OCI-LY7 (cell line): ENCODE data around the gene GRK5. TPM values are rescaled to one million over a fixed set of nuclear protein-coding genes. Genes with fewer than 3 reads are reported as not detected.

Experiments
- BruUV-seq: library from RNA; stranded (reverse); fragments of 400-500 nt; replicated peaks from 2 replicates; lab custom pipeline; 2021; lab: Mats Ljungman, UMichigan
- CTCF ChIA-PET: fragments of 300-600 bp; sonication (Branson Sonifier 250); formaldehyde crosslinking; loops from one replicate; lab custom pipeline; 2022; ENCODE audit warnings: antibody characterized with exemption; ENCODE audit not compliant: unreplicated experiment; lab: Charles Lee
- POLR2A ChIA-PET: fragments of 300-600 bp; sonication (Branson Sonifier 250); formaldehyde crosslinking; loops from one replicate; lab custom pipeline; 2022; ENCODE audit warnings: antibody characterized with exemption; lab: Charles Lee
- DNase-seq: peaks from one replicate; pipeline ENCODE4 v3.0.0-alpha.2; 2015; ENCODE audit warnings: low spot score
- H2AFZ ChIP-seq: fragments of 200-600 bp; sonication (generic), shearing (Covaris generic); 2 replicates; pipeline ENCODE4 v1.6.1; 2014; ENCODE audit warnings: mild to moderate bottlenecking, antibody characterized with exemption, low read length, moderate library complexity
- H3K27ac ChIP-seq: fragments of 200-600 bp; sonication (generic); 2 replicates; pipeline ENCODE4 v1.5.1; 2014; ENCODE audit warnings: mixed run types, low read depth, mild to moderate bottlenecking, moderate library complexity, low read length, inconsistent platforms; ENCODE audit not compliant: poor library complexity, severe bottlenecking
- H3K36me3 ChIP-seq: fragments of 200-600 bp; sonication (generic); 2 replicates; pipeline ENCODE4 v1.6.1; 2014; ENCODE audit warnings: mild to moderate bottlenecking, antibody characterized with exemption, low read length, moderate library complexity, mixed read lengths; ENCODE audit not compliant: insufficient read depth
- H3K4me1 ChIP-seq: fragments of 200-600 bp; sonication (generic); 2 replicates; pipeline ENCODE4 v1.5.1; 2014; ENCODE audit warnings: mild to moderate bottlenecking, low read length; ENCODE audit not compliant: insufficient read depth, poor library complexity, severe bottlenecking
- H3K4me2 ChIP-seq: fragments of 200-600 bp; sonication (generic); 2 replicates; pipeline ENCODE4 v1.6.1; 2014; ENCODE audit warnings: mild to moderate bottlenecking, low read length
- H3K4me3 ChIP-seq: fragments of 200-600 bp; sonication (generic); 2 replicates; pipeline ENCODE4 v1.5.1; 2014; ENCODE audit warnings: mild to moderate bottlenecking, low read depth, low read length; ENCODE audit not compliant: poor library complexity, severe bottlenecking
- H3K79me2 ChIP-seq: fragments of 200-600 bp; sonication (generic); 2 replicates; pipeline ENCODE4 v1.6.1; 2016; ENCODE audit warnings: low read depth, mild to moderate bottlenecking, low read length, moderate library complexity, mixed read lengths; ENCODE audit not compliant: insufficient read depth
- H3K9me2 ChIP-seq: fragments of 200-600 bp; sonication (generic); 2 replicates; pipeline ENCODE4 v1.6.1; 2016; ENCODE audit warnings: mild to moderate bottlenecking, low read length, mixed read lengths; ENCODE audit not compliant: insufficient read depth
- H3K9me3 ChIP-seq: fragments of 200-600 bp; sonication (generic); 2 replicates; pipeline ENCODE4 v1.6.1; 2014; ENCODE audit warnings: mild to moderate bottlenecking, mixed run types, low read length, mixed read lengths
- H4K20me1 ChIP-seq: fragments of 200-600 bp; sonication (generic); 2 replicates; pipeline ENCODE4 v1.6.1; 2014; ENCODE audit warnings: mild to moderate bottlenecking, antibody characterized with exemption, low read length, moderate library complexity, mixed read lengths; ENCODE audit not compliant: insufficient read depth
- EZH2phosphoT487 ChIP-seq: fragments of 200-600 bp; sonication (generic); IDR thresholded peaks from 2 replicates; pipeline ENCODE4 v1.6.1; 2018; ENCODE audit warnings: low read depth, borderline replicate concordance, mild to moderate bottlenecking, mixed run types, antibody characterized with exemption, low read length, moderate library complexity, mixed read lengths
- intact Hi-C: fragments of 100-400 bp; cut with micrococcal nuclease; formaldehyde crosslinking; loops from one replicate; pipeline ENCODE4 v1.10.0; 2022; ENCODE audit not compliant: unreplicated experiment
- total RNA-seq, 2 experiments: library from RNA; depleted of rRNA in 1 of 2; stranded (reverse); fragments of >200 nt in 1 of 2; shearing (Covaris generic) in 1 of 2; gene quantifications; 2 replicates each; pipeline ENCODE4 v1.2.3, GENCODE V29; 2014 to 2022
- TF ChIP-seq, protein P1 (sequence below): fragments of 200-600 bp; sonication (generic); conservative IDR thresholded peaks from 2 replicates; pipeline ENCODE4 v1.5.1; 2014; ENCODE audit warnings: mild to moderate bottlenecking, antibody characterized with exemption, low read length, moderate library complexity, mixed read lengths

Gene GRK5
- total RNA-seq, 2 experiments from 2014 or later = 4.7 to 10.2 TPM

DNA sequence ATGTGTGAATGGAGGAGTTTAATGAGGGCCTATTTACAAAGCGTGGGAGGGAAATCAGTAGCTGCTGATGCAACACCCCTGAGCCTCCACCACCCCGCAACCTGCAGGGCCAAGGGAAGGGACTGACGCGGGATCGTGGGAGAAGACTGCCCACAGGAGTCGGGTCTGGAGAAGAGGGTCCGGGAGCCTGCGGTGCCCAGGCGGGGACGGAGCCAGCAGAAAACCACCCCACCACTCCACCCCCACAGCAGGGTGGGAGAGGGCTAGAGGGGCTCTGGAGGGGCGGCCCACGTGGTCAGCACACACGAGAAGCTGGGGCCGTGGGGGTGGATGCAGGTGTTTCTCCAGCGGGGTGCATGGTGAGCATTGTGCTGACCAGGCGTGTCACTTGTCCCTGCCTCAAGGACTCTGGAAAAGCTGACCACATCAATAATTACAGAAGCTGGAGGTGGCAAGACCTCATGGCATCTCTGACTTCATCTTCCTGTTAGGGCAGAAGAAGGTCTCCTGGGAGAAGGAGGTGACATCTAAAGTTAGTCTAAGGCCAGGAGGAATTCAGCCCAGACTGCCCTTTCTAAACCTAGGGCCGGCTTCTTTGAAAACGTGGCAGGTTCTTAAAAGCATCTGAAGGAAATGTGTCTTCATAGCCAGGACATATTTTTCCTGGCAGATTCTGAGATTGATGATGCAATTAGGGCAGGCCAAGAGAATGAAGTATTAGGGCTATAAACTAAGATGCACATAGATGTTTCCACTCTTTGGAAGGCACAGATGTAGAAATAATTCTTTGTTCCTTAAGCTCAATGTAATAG, 184.3 kb downstream of the GRK5 start:
- no peak overlapping the region for H3K27ac ChIP-seq
- DNase-seq = no peak
- CTCF ChIA-PET = no interaction called here
- no peak overlapping the region for H2AFZ ChIP-seq
- TF ChIP-seq, protein P1, sequence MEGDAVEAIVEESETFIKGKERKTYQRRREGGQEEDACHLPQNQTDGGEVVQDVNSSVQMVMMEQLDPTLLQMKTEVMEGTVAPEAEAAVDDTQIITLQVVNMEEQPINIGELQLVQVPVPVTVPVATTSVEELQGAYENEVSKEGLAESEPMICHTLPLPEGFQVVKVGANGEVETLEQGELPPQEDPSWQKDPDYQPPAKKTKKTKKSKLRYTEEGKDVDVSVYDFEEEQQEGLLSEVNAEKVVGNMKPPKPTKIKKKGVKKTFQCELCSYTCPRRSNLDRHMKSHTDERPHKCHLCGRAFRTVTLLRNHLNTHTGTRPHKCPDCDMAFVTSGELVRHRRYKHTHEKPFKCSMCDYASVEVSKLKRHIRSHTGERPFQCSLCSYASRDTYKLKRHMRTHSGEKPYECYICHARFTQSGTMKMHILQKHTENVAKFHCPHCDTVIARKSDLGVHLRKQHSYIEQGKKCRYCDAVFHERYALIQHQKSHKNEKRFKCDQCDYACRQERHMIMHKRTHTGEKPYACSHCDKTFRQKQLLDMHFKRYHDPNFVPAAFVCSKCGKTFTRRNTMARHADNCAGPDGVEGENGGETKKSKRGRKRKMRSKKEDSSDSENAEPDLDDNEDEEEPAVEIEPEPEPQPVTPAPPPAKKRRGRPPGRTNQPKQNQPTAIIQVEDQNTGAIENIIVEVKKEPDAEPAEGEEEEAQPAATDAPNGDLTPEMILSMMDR = no peak
- no peak for TF ChIP-seq EZH2phosphoT487
- POLR2A ChIA-PET = interaction anchor here (1.3 kb wide), 1 partner anchor 16 kb away, joined by 6 read pairs; no protein-coding TSS in a partner anchor
- H3K36me3 ChIP-seq = no peaks in the 10 kb centered on the region
- no peak overlapping the region for H3K4me3 ChIP-seq
- peaks cover 16% of the 10 kb centered on the region for H3K4me1 ChIP-seq
- no peaks in the 10 kb centered on the region for H3K9me3 ChIP-seq
- H4K20me1 ChIP-seq = no peaks in the 10 kb centered on the region
- H3K79me2 ChIP-seq = no peaks in the 10 kb centered on the region
- H3K9me2 ChIP-seq = no peaks in the 10 kb centered on the region
- no peak overlapping the region for H3K4me2 ChIP-seq
- intact Hi-C loops = no loop called here
- BruUV-seq = no TSS peak

DNA sequence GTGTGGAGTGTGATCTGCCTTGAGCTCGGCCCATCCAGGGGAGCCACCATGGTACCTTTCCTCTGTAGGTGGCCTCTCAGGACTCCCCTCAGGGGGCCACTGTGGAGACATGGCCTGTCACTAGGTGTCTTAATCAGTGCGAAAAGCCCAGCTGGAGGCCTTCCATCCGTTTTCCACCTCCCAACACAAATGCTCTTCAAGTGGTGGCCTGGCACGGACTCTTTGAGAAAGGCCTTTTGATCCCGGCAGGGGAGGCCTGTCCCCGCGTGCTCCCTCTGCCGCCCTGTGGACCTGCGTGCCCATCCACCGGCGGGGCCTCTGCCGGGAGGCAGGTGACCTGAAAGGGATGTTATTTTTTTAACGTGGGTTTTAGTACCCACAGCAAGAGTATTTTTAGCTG, 185.6 kb downstream of the GRK5 start:
- Histone ChIP-seq H3K4me2 (no peak overlapping the region), H3K79me2 (no peaks in the 10 kb centered on the region), H3K9me3 (no peaks in the 10 kb centered on the region), H3K4me3 (no peak overlapping the region), H4K20me1 (no peaks in the 10 kb centered on the region), H2AFZ (no peak overlapping the region), H3K4me1 (peaks cover 18% of the 10 kb centered on the region), H3K36me3 (no peaks in the 10 kb centered on the region), H3K27ac (no peak overlapping the region), H3K9me2 (no peaks in the 10 kb centered on the region)
- BruUV-seq = no TSS peak
- POLR2A ChIA-PET = no interaction called here
- intact Hi-C loops = no loop called here
- DNase-seq = no peak
- no peak for TF ChIP-seq EZH2phosphoT487
- TF ChIP-seq, protein P1 = no peak
- CTCF ChIA-PET = no interaction called here

DNA sequence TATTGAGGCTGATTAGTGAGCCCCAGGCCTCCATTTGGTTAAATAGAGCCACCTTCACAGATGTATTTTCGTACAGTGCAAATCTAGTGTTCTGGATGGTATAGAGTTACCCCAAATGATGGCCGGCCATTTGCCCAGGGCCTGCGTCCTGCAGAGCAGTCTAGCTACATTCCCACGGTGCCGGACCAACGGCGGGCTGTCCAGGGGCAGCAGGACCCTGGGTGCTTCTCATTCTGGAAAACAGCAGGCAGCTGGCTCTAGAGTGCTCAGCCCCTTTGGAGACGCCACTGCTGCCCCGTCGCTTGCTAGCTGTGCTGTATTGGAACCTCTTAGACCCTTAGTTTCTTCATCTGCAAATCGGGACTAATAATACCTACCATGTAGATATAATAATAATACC, 186.1 kb downstream of the GRK5 start:
- H3K4me1 ChIP-seq = peaks cover 18% of the 10 kb centered on the region
- BruUV-seq = no TSS peak
- no peak overlapping the region for H3K4me3 ChIP-seq
- no peak overlapping the region for H3K4me2 ChIP-seq
- intact Hi-C loops = no loop called here
- TF ChIP-seq, protein P1 = no peak
- TF ChIP-seq EZH2phosphoT487 = no peak
- H3K27ac ChIP-seq = no peak overlapping the region
- CTCF ChIA-PET = no interaction called here
- no peaks in the 10 kb centered on the region for H3K9me3 ChIP-seq
- no peaks in the 10 kb centered on the region for H3K36me3 ChIP-seq
- no peaks in the 10 kb centered on the region for H4K20me1 ChIP-seq
- no peaks in the 10 kb centered on the region for H3K79me2 ChIP-seq
- POLR2A ChIA-PET = no interaction called here
- H2AFZ ChIP-seq = no peak overlapping the region
- H3K9me2 ChIP-seq = no peaks in the 10 kb centered on the region
- no peak for DNase-seq
